ENCODE results near the gene TEX50.
"Not testable (repeated sequence)": the region's sequence is repeated elsewhere in the genome, so short reads cannot be mapped to it uniquely, and the experiment has no call there.

TEX50 gene, protein sequence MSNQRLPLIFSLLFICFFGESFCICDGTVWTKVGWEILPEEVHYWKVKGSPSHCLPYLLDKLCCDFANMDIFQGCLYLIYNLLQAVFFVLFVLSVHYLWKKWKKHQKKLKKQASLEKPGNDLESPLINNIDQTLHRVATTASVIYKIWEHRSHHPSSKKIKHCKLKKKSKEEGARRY

DNA sequence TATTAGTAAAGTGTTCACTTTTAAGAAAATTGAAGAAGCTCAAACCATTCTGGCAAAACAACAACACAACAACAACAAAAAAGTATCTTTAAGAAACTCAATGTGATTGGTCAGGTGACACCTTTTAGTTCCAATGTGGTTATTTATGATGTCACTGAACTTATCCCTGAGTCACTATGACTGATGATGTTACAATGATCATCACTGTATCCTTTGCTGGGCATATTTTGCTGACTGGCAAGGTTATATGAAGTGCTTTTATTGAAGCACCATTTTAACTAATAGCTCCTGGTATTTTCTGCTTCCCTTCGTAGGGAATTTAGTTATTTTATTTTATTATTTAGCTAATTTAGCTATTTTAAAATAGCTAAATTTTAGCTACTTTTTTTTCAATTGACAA, at the start of gene TEX50:
TSS of gene TEX50 (plus strand) at position 223 of the 400 bp plus-strand sequence. CDS start 184 bp downstream, outside the sequence.
- no peak for DNase-seq

DNA sequence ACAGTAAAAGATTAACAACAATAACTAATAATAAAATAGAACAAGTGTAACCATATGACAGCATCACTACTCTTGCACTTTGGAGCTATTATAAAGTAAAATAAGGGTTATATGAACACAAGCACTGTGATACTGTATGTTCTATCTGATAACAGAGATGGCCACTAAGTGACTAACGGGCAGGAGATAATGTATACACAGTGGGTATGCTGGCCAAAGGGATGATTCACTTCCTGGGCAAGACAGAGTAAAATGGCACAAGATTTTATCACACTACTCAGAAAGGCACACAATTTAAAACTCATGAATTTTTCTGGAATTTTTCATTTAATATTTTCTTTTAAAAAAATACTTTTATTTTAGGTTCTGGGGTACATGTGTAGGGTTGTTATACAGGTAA, 44.6 kb upstream of the TEX50 start:
- no peak for DNase-seq

DNA sequence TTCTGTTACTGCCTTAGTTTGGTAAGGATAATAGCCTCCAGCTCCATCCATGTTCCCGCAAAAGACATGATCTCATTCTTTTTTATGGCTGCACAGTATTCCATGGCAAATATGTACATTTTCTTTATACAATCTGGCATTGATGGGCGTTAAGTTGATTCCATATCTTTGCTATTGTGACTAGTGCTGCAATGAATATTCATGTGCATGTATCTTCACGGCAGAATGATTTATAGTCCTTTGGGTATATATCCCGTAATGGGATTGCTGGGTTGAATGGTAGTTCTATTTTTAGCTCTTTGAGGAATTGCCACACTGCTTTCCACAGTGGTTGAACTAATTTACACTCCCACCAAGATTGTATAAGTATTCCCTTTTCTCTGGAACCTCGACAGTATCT, 44.0 kb upstream of the TEX50 start:
- DNase-seq = not testable (repeated sequence)

DNA sequence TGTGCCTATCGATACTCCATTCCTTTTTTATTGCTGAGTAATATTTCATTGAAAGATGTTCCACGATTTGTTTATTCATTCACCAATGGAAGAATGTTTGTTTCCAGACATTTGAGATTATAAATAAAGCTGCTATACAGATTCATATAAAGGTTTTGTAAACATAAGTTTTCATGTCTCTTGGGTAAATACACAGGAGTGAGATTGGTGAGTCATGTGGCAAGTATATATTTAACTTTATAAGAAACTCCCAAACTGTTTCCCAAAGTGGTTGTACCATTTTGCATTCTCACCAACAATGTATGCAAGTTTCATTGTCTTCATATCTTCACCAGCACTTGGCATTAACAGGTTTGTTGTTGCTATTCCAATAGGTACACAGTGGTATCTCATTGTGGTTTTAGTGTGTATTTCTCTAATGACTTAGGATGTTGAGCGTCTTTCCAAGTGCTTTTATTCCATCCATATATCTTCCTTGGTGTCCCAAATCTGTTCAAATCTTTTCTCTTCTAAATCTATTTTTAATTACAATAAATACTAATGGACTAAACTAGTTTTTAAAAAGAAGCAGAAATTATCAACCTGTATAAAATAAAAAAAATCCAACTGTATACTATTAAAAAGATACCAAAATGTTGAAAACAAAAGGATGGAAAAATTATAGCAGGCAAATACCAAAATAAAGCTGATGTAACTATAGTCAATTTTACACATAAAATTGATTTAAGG, 38.9 kb upstream of the TEX50 start:
- no peak for DNase-seq

DNA sequence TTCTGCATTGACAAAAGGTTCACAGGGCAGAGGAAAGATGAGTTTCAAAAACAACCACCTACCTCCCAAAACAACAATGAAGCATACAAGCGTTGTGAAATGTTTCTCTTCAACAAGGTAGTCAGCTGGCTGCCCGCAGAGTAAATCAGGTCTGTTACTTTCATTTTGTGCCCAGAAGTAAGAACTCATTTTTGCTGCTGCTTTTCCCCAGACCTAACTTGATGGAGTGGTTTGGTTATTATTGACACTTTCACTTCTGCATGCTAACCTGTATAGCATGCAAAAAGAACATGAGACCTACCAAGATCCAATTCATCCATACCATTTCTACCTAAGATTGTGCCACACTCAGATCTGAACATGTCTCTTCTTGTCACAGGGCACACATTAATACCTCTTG, 33.5 kb upstream of the TEX50 start:
- no peak for DNase-seq

DNA sequence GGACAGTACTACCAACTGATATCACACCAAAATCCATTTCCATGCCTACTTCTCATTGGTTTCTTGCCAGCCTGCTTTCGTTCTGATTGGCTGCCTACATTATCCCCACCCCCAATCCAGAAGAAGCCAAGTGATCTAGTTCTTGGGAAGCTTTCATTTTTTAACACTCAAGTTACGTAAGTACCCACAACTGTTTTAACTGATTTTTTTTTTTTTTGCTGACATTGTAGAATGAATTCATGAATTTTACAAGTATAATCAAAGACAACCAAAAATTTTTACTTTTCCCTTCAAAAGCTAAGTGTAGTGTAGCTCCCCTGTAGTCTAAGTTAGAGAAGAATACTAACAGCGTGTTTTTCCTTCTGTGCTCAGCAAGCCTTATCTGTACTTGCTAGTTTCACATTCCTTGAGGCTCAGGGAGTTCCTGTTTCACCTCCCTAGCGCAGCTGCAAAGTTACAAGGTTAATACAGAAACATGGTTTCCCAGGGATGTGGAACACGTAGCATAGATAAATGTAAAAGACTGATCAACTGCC, 32.0 kb upstream of the TEX50 start, which contains the start of gene SLC9C2:
TSS of gene SLC9C2 (minus strand) at position 17 of the 536 bp plus-strand sequence. CDS start 1,296 bp downstream, outside the sequence.
- no peak for DNase-seq

DNA sequence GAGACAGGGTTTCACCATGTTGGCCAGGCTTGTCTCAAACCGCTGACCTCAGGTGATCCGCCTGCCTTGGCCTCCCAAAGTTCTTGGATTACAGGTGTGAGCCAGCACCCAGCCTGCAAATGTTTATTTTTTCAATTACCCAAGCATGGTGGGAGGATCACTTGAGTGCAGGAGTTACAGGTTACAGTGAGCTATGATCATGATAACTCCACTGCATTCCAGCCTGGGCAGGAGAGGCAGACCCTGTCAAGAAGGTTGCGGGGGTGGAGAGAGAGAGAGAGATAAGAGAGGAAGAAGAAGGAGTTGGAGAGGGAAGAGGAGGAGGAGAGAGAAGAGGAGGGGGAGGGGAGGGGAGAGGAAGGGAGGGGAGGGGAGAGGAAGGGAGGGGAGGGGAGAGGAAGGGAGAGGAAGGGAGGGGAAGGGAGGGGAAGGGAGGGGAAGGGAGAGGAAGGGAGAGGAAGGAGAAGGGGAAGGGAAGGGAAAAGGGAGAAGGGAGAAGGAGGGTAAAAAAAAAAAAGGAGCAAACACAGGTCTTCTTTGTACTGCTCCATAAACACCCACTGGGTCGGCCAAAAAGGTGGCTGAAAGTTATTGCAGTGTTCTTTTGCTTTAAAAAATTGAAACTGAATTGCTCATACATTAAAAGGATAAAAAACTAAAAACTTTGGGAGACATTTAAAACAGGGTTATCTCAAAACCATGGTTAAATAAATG, 26.5 kb upstream of the TEX50 start:
- no peak for DNase-seq

DNA sequence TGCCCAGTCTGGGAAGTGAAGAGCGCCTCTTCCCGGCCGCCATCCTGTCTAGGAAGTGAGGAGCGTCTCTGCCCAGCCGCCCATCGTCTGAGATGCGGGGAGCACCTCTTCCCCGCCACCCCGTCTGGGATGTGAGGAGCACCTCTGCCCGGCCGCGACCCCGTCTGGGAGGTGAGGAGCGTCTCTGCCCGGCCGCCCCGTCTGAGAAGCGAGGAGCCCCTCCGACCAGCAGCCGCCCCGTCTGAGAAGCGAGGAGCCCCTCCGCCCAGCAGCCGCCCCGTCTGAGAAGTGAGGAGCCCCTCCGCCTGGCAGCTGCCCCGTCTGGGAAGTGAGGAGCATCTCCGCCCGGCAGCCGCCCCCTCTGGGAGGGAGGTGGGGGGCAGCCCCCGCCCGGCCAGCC, 22.1 kb upstream of the TEX50 start:
- DNase-seq = not testable (repeated sequence)

DNA sequence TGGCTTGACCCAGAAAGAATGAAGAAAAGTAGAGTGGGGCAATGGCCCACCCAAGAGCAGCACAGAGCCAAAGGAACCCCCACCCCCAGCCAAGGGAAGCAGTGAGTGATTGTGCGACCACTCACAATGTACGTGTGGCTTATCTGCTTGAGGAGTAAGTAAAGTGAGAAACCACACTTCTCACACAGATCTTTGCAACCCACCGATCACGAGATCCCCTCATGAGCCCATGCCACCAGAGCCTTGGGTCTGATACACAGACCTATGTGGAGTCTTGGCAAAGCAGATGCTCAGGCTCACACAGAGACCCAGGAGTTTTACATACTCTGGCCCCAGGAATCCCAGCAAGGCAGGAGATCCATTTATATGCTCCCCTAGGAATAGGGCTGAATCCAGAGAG, 18.3 kb upstream of the TEX50 start:
- no peak for DNase-seq

DNA sequence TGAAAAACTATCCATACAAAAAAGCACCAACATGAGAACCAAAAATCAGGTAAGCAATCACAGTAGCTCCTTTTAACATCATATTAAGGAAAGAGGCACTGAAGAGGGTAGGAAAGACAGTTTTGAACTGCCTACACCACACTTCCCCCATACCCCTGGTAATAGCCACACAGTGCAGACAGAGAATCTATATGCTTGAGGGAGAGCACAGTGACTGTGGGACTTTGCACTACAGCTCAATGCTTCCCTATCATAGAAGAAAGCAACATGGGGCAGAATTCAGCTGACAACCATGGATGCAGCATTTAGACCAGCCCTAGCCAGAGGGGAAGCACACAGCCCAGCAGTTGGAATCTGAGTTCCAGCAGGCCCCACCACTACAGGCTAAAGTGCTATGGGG, 7.9 kb upstream of the TEX50 start:
- DNase-seq = no peak

DNA sequence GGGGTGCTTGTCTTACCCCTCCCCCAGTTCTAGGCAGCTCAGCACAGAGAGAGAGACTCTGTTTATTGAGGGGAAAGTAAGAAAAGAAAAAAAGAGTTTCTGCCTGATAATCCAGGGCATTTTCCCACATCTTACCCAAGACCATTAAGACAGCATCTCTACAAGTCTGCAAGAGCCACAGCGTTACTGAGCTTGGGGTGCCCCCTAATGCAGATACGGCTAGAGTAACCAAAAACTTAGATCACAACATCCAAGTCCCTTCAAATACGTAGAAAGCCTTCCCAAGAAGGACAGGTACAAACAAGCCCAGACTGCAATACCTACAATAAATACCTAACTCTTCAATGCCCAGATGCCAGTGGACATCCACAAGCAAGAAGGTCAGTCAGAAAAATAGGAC, 6.2 kb upstream of the TEX50 start:
- DNase-seq = no peak

DNA sequence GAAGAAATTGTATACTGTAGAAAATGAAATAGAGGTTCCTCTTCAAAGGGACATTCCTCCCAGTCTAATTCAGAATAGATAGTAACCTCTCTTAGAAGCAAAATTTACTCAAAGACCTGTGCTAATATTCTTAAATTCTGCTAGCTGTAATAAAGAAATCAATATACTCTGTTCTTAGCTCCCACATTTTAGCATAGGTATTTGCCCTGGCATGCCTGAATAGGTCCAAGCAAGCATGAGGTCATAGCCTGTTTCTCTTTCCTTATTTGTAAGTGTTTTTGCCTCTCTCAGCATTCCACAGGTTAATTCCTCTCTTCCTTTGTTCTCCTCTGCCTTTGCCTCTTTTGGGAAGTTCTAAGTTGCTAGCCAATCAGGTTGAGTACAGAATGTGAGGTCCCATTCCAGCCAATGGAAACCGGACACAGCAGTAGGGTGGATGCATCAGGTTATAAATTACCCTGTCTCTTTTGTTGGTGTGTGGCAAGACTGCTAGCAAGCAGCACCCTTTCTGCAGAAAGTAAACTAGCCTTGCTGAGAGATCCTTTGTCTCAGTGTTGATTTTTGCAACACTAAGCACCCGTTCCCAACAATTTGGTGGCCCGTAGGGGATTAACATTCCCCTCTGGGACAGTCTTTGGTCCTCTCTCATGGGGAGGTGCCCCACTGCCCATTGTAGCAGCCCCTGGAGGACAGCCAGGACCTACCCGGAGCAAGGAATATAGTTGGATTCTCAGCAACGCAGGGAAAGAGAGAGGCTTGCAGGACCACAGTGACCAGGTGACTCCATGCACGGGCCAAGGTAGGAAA, 2.3 kb downstream of the TEX50 start:
- not testable (repeated sequence) for DNase-seq

DNA sequence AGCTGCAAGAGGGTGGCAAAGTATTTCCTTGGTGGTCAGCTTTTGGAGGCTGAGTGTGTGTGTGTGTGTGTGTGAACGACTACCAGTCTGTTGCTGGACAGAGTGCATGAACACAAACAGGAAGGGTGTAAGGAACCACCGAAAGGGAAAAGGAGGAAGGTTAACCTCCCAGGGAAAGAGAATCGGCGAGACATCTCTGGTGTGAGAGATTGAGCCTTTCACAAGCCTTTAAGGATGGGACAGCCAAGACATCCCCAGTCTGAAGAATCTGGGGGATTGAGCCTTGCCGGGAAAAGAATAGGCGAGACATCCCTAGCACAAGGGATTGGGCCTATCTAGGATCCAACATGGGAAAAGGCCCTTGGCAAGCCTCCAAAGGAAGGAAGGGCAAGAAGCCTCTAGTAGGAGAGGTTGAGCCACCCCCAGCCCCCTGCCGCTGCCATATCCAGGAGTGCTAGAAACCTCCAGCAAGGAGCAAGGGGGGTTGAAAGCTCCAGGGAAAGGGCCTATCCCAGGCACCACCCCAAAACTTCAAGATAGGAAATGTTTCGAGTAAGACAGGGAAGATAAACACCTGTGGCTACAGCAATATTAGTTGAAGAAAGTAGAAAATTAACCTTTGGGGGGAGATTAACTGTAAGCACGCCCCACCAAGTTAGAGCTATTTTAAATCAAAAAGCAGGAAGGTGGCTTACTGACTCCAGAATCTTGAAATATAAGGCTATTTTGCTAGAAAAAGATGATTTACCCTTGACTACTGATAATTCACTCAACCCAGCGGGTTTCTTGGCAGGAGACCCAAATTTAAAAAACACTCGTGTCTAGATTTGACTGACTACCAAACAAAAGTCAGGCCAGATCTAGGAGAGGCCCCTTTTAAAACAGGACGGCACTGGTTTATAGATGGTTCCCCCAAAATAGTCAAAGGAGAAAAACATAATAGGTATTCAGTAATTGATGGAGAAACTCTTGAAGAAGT, 3.2 kb downstream of the TEX50 start:
- DNase-seq = no peak

DNA sequence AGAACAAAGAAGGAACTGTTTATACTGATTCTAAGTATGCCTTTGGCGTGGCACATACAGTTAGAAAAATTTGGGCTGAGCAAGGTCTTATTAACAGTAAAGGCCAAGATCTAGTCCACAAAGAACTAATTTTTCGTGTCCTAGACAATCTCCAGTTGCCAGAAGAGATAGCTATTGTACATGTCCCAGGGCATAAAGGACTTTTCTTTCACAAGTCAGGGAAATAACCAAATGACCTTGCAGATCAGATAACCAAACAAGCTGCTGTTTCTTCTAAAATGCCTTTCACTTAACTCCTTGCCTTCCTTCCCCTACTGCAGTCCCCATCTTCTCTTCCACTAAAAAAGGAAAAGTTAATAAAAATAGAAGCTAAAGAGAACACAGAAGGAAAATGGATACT, 4.0 kb downstream of the TEX50 start:
- no peak for DNase-seq

DNA sequence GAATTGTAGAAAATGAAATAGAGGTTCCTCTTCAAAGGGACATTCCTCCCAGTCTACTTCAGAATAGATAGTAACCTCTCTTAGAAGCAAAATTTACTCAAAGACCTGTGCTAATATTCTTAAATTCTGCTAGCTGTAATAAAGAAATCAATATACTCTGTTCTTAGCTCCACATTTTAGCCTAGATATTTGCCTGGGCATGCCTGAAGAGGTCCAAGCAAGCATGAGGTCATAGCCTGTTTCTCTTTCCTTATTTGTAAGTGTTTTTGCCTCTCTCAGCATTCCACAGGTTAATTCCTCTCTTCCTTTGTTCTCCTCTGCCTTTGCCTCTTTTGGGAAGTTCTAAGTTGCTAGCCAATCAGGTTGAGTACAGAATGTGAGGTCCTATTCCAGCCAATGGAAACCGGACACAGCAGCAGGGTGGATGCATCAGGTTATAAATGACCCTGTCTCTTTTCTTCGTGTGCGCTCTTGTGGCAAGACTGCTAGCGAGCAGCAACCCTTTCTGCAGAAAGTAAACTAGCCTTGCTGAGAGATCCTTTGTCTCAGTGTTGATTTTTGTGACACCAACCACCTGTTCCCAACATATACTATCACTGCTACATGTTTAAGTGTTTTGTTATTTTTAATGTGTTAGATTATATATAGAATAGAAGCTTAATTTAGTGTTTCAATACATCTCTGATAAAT, 7.5 kb downstream of the TEX50 start:
- not testable (repeated sequence) for DNase-seq

DNA sequence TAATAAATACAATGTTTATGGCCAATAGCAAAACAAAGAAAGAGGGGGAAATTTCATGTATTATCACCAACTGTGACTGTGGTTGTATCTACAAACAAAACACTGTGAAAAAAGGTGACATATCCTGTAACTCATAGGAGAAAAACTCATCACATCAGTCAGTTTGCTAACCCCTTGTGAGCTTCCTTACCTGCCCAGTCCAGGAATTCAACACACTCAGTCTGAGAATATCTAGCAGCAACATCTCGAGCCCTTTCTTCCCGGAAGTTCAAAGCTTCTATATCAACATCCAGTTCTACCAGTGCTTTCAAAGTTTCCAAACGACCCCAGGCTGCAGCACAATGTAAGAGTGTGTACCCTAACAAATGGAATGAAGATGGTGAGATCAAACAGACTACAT, 11.5 kb downstream of the TEX50 start:
- no peak for DNase-seq

DNA sequence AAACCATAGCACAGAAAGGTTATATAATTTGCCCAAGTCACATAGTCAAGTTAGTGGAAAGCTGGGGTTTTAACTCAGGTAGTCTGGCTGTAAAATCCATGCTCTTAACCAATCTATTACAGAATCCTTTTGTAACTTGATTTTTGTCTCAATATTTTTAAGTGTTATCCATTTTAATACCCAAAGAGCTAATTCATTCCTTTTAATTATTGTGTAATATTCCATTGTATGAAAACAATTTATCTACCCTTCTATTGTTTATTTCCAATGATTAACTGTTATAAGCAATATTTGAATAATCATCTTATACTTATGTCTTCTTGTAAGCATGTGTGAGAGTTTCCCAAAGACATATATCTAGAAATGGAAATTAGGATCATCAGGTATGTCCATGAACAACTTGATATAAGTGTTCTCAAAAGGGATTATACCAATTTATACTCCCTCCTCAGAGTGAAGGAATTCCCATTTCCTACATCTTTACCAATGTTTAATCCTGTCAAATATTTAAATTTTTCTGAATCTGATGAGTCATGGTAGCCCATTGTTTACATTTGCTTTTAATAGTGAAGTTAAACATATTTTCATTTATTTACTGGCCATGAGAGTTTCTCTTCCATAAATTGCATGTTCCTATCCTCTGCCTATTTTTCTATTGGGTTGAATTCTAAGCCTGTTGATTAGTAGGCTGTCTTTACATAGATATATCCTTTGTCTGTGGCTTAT, 13.9 kb downstream of the TEX50 start:
- DNase-seq = no peak

DNA sequence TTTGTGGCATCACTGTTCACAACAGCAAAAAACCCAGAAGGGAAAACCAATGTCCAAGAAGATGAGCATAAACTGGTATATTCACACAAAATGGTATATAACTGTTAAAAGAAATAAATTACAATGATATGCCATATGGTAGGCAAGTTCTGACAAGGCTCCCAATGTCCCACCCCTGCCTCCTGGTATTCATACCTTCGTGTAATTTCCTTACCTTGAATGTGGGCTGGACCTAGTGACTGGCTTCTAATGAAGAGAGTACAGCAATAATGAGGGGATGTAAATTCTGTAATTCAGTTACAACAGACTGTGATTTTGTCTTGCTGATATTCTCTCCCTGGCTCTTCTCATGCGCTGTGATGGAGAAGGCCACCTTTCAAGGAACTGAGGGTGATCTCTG, 25.2 kb downstream of the TEX50 start:
- no peak for DNase-seq

DNA sequence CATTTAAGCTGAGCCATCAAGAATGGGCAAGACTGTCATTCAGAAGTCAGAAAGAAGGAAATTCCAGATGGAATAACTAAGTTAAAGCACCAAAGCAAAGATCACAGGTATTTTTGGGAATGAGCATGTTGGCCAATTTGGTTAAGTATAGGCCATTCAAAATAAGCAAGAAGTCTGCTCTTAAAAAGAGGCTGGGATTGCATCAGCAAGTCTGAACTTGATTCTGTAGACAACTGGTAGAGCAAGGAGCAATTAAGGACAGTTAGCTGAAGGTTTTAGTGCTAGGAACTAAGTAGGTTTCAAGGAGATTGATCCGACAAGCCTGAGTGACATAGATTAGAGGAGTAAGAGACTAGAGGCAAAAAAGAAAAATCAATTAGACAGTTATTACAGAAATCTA, 26.1 kb downstream of the TEX50 start:
- no peak for DNase-seq

DNA sequence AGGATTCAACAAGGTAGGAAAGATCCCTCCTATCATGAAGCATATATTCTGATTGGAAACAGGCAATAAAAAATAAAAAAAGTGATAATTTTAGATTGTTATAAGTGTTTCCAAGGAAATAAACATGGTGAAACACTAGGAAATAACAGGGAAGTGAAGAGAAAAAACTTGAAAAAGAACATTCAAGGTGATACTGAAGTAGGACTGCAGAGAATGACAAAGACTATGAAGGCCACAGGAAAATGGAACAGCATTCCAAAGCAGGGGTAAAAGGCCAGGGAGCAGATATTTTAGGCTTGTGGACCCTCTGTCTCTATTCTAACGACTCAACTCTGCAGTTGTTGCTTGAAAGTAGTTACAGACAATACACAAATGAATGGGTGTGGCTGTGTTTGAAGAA, 26.6 kb downstream of the TEX50 start:
- no peak for DNase-seq

Measured in DMS79 treated with DMSO at 0.1 percent for 48 hours (cell line).